RCC 7860 (cell line): Measurements from ENCODE around the gene TMEM259.

Experiments used
- DNase-seq: peaks from one replicate; pipeline ENCODE4 v3.0.0-alpha.2; 2015; ENCODE audit warnings: low spot score
- FAIRE-seq: peaks from 2 replicates; lab custom pipeline; 2012; peaks lifted over from hg19 to GRCh38; lab: Jason Lieb, UNC

TMEM259 gene

GRCh38 chr19:1020868-1021425, at the start of gene TMEM259:
TSS of gene TMEM259 (minus strand) at chr19:1021123. CDS start at chr19:1020996, 127 bp downstream.
- peak; percentile 73 for FAIRE-seq

GRCh38 chr19:1070576-1070930, 49.6 kb upstream of the TMEM259 start:
- no peak for FAIRE-seq

More at GRCh38 chr19:1020868-1021425, at the start of gene TMEM259:
- DNase-seq = peak; percentile 95

GRCh38 chr19:1069009-1069779, 48.3 kb upstream of the TMEM259 start:
- no peak for DNase-seq
- no peak for FAIRE-seq

More at GRCh38 chr19:1070576-1070930, 49.6 kb upstream of the TMEM259 start:
- no peak for DNase-seq

GRCh38 chr19:1068009-1069001, 47.4 kb upstream of the TMEM259 start:
- DNase-seq (no peak), FAIRE-seq (no peak)

- DNase-seq (no peak), FAIRE-seq (no peak)
Measured at GRCh38 chr19:1067341-1067957, 46.5 kb upstream of the TMEM259 start.

- DNase-seq = no peak
- no peak for FAIRE-seq
Measured at GRCh38 chr19:1066748-1067340, 45.9 kb upstream of the TMEM259 start, which contains the start of gene ARHGAP45. TSS of gene ARHGAP45 (plus strand) at chr19:1067167. CDS start at chr19:1067406, 239 bp downstream.

GRCh38 chr19:1066251-1066747, 45.4 kb upstream of the TMEM259 start:
- DNase-seq = no peak
- FAIRE-seq = no peak

GRCh38 chr19:1065606-1066109, 44.7 kb upstream of the TMEM259 start:
- FAIRE-seq (no peak), DNase-seq (no peak)

- FAIRE-seq (no peak), DNase-seq (no peak)
Measured at GRCh38 chr19:1064661-1065605, 44.0 kb upstream of the TMEM259 start.

- DNase-seq (no peak), FAIRE-seq (no peak)
Measured at GRCh38 chr19:1063909-1064660, 43.2 kb upstream of the TMEM259 start.

- DNase-seq (no peak), FAIRE-seq (no peak)
Measured at GRCh38 chr19:1063030-1063908, 42.3 kb upstream of the TMEM259 start.

- DNase-seq = no peak
- FAIRE-seq = no peak
Measured at GRCh38 chr19:1062387-1063029, 41.6 kb upstream of the TMEM259 start.

- DNase-seq (no peak), FAIRE-seq (no peak)
Measured at GRCh38 chr19:1061987-1062386, 41.1 kb upstream of the TMEM259 start.

GRCh38 chr19:1060689-1061088, 39.8 kb upstream of the TMEM259 start:
- no peak for FAIRE-seq
- no peak for DNase-seq

GRCh38 chr19:1058112-1058511, 37.2 kb upstream of the TMEM259 start:
- no peak for FAIRE-seq
- DNase-seq = no peak

GRCh38 chr19:1057176-1057855, 36.4 kb upstream of the TMEM259 start:
- DNase-seq = peak; percentile 42
- no peak for FAIRE-seq
